ACHN (cell line): ENCODE measurements around the gene DEPP1.
A peak's percentile ranks its signal among the peaks of the same experiment; 100 is the strongest.

Experiments used
- DNase-seq: peaks from one replicate; pipeline ENCODE4 v3.0.0-alpha.2; 2015
- in situ Hi-C: cut with HindIII; loops from 2 replicates; pipeline ENCODE4 v1.10.0; 2017; ENCODE audit warnings: low sequenced_read_pairs, low pct_ligation_motif_present, low pct_unique_long_range_greater_than_20kb

Gene DEPP1

DNA sequence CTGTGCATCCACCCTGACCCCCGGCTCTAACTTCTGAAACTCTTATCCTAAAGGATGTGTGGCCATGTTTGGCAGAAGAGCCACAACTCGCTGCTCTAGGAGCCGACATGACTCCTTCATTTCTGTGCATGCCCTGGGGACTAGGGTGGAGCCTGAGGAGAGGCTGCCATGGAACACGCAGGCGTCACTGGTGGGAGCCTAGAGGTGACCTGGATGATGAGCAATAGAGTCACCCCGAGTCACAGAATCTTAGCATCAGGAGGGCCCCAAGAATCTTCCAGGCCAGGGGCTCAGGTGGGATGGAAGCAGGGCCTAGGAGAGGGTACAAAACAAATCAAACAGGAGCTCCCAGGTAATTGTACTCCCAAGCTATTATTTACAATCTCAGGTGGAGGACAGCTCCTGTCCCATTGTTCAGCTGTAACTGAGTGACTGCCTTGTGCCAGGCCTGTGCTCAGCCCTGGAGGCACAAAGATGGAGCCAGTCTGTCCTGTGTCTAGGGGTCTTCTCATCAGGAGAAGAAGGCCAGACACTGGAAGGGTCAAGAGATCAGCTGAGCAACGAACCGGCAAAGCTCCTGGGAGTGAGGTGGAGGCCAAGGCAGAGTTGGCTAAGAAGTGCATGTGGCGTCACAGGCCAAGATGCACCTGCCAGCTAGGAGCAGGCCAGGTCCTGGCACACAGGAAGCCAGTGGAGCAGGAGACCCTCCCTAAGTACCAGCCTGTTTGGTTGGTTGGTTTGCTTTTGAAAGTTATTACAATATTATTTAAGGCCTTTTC lies 16.3 kb upstream of the DEPP1 start:
- in situ Hi-C loops: no loop called here
- DNase-seq: no peak

DNA sequence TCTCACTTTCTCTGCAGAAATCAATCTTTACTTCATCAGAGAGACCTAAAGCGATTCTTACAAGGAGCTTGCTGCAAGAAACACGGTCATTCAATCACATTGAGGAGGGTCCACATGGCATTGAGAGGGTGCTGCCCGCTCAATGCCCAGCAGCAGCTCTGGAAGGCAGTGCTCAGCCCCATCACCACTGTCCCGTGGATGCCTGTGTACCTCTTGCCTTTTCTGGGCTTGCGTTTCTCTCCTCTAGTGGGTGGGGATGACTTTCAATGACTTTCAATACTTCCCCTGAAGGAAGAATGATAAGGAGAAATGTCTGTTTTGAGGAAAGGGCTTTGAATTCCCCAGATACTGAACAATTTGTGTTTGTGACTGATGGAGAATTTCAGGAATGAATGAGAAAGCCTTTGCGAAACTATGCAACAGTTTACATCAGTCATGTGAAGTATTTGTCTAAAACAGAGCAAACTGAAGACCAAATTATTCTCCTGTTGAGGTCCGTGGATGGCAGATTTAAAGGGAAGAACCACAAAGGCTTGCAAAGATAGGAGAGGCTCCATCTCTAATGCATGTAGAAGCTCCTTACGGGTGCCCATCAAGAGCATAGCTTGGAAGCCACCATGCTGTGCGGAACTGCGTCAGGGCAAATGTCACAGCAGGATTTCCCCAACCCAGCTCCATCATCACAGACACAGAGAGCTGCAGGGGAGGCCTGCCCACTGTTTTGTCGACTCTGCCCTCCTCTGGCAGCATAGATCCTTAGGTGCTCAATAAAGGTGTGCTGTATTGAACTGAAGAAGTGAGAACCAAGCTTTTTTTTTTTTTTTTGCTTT lies 15.5 kb upstream of the DEPP1 start:
- in situ Hi-C loops: no loop called here

DNA sequence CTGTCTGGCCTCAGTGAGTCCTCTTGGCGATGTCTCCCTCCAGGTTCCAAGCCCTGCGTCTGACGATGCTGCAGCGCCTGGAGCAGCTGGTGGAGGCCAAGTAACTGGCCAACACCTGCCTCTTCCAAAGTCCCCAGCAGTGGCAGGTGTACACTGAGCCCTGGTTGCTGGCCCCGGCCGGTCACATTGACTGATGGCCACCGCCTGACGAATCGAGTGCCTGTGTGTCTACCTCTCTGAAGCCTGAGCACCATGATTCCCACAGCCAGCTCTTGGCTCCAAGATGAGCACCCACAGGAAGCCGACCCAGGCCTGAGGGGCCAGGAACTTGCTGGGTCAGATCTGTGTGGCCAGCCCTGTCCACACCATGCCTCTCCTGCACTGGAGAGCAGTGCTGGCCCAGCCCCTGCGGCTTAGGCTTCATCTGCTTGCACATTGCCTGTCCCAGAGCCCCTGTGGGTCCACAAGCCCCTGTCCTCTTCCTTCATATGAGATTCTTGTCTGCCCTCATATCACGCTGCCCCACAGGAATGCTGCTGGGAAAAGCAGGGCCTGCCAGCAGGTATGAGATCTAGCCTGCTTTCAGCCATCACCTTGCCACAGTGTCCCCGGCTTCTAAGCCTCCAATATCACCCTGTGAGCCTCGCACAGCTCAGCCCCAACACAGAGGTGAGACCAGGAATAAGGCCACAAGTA lies 14.8 kb upstream of the DEPP1 start:
- DNase-seq: no peak
- in situ Hi-C loops: no loop called here

More for the DNA sequence above, 15.5 kb upstream of the DEPP1 start:
- no peak for DNase-seq

- in situ Hi-C loops: no loop called here
- DNase-seq: no peak
Observed at GRCh38 chr10:44992732-44993225, 14.2 kb upstream of the DEPP1 start.

GRCh38 chr10:44992070-44992731 lies 13.6 kb upstream of the DEPP1 start:
- no peak for DNase-seq
- in situ Hi-C loops: no loop called here

GRCh38 chr10:44991571-44991970 lies 13.0 kb upstream of the DEPP1 start:
- DNase-seq: no peak
- in situ Hi-C loops: no loop called here

- no peak for DNase-seq
- in situ Hi-C loops: no loop called here
Observed at GRCh38 chr10:44990965-44991364, 12.4 kb upstream of the DEPP1 start.

DNA sequence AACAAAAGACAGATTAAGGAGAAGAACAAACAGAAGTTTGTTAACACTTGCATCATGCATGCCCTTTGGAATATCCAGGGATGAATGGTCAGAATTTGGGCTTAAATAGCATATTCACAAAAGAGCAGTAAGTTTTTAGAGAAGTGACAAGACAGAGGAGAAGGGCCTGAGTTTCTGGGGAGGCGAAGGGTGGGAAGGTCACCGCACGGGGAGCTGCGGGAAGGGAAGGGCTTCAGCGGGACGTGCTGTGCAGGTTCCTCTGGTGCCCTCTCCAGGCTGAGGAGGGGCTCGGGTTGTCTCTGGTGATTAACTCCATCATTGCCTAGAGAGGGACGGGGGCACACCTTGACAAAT lies 11.7 kb upstream of the DEPP1 start:
- in situ Hi-C loops: no loop called here
- peak; percentile 22 for DNase-seq

- DNase-seq: no peak
Observed at GRCh38 chr10:44989597-44990301, 11.1 kb upstream of the DEPP1 start.

GRCh38 chr10:44988957-44989585 lies 10.5 kb upstream of the DEPP1 start:
- DNase-seq: no peak
- in situ Hi-C loops: no loop called here

More at GRCh38 chr10:44989597-44990301, 11.1 kb upstream of the DEPP1 start:
- in situ Hi-C loops: no loop called here

DNA sequence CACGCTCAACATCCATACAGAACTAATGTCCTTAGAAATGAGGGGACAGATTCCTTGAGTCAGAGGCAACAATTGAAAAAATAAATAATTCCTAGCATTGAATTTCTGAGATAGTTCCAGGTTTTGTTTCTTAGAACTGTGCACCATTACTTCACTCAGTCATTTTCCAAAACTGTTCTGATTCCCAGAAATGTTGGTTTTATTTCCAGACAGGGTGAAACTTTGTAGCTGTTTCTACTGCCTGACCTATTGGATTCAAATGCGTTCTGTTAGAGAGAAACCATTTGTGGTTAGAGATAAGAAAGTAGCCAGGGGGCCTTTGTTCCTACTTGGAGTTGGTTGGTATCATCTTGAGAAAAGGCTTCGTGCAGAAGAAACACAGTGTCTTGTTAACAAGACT lies 8.1 kb upstream of the DEPP1 start:
- in situ Hi-C loops: no loop called here

DNA sequence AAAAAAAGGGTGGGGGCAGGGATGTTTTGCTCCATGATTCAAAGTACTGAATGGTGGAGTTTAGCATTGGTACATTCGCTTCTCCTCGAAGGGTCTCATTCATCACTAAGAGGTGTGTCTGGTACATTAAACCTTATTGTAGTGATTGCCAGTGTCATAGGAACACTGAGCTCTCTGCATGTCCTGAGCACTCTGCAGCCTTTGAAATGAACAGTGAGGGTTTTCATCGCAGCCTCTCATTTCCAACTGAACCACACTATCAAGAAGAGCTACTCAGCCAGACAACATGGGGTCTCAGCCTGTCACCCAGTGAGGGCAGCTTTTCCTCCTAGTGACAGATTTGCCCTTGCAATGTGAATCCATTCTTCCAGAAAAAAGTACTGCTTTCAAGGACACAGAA lies 7.6 kb upstream of the DEPP1 start:
- in situ Hi-C loops: no loop called here
- no peak for DNase-seq

More for the DNA sequence above, 8.1 kb upstream of the DEPP1 start:
- no peak for DNase-seq

DNA sequence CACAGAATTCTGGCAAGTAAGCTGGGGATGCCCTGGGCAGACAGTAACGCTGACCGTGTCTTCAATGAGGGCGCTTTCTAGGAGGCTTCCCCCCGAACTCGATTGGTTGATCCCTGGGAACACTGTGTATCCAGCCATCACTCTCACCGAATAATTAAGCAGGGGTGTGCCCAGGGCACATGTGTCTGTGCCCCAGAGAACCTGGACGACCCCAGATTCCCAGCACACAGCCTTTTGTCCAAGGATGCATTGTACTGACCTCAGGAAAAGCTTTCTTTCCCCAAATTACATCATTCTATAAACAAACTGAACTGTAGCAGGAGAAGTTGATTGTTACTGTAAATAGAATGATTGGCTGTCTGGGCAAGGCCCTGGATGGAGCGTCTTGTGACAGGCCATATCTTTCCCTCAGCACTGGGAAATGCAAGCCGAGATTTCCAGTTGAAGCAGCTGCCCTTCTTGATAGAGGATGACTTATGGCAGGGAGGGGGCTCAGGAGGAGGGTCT lies 6.6 kb upstream of the DEPP1 start:
- in situ Hi-C loops: no loop called here
- no peak for DNase-seq

GRCh38 chr10:44984671-44985101 lies 6.1 kb upstream of the DEPP1 start:
- no peak for DNase-seq
- in situ Hi-C loops: no loop called here

DNA sequence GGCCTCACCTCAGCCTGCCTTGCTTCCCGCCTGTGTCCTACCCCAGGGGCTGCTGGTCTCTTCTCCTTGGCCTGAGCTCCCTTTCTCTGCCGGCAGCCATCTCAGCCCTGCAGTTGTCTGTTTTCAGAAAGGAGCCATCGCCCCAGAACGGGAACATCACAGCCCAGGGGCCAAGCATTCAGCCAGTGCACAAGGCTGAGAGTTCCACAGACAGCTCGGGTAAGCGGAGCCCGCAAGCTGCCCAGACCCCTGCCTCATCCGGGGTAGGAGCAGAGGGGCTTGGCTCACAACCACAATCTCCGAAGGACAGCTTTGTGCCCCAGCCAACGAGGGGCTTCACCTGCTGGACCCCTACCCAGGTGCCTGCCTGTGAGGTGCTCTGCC lies 5.3 kb upstream of the DEPP1 start:
- in situ Hi-C loops: no loop called here

GRCh38 chr10:44983066-44983894 lies 4.7 kb upstream of the DEPP1 start:
- in situ Hi-C loops: no loop called here
- no peak for DNase-seq

More for the DNA sequence above, 5.3 kb upstream of the DEPP1 start:
- no peak for DNase-seq

DNA sequence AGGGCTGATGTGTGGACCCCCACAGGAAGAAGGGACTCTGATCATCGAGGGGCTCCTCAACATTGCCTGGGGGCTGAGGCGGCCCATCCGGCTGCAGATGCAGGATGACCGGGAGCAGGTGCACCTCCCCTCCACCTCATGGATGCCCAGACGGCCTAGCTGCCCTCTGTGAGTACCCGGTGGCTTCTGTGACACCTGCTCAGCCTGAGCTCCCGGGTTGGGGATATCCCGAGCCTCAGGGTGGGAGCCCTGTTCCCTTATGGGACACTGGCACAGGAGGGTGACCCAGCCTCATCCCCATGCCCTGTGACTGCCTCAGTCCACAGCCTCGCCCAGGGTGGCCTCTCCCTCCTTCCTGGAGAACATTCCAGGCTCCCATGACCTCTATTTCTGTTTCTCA lies 3.9 kb upstream of the DEPP1 start:
- in situ Hi-C loops: no loop called here

More for the DNA sequence above, 3.9 kb upstream of the DEPP1 start:
- DNase-seq: no peak
